GM12878 (cell line): ENCODE data around the gene HIVEP3. TPM values are rescaled to one million over a fixed set of nuclear protein-coding genes. Genes with fewer than 3 reads are reported as not detected.

Experiments used
- ATAC-seq: fragments of 200-7000 bp; cut with Tn5 transposase; 3 replicates; pipeline ENCODE4 v1.9.1; 2020; ENCODE audit warnings: mild to moderate bottlenecking, moderate library complexity
- BruUV-seq: library from RNA; stranded (reverse); fragments of 400-500 nt; replicated peaks from 2 replicates; lab custom pipeline; 2021; lab: Mats Ljungman, UMichigan
- CTCF ChIA-PET: fragments of 300-600 bp; sonication (Branson Sonifier 250); formaldehyde crosslinking; extraction: SDS; loops from one replicate; lab custom pipeline; 2021; ENCODE audit warnings: inconsistent platforms; lab: Yijun Ruan, JAX
- POLR2A ChIA-PET: fragments of 350-600 bp; formaldehyde crosslinking; extraction: SDS; loops from one replicate; lab custom pipeline; 2021; ENCODE audit warnings: inconsistent platforms; lab: Charles Lee
- RAD21 ChIA-PET: fragments of 300-600 bp; sonication (Branson Sonifier 250); formaldehyde crosslinking; loops from one replicate; lab custom pipeline; 2023; ENCODE audit warnings: antibody characterized with exemption; ENCODE audit not compliant: unreplicated experiment; lab: Charles Lee
- SMC1A ChIA-PET: fragments of 300-600 bp; sonication (Branson Sonifier 250); formaldehyde crosslinking; loops from one replicate; lab custom pipeline; 2023; ENCODE audit not compliant: unreplicated experiment, uncharacterized antibody; lab: Charles Lee
- DNase-seq: peaks from one replicate; pipeline ENCODE4 v3.0.0-alpha.2; 2011; ENCODE audit warnings: low read depth, low spot score
- FAIRE-seq: peaks from 3 replicates; lab custom pipeline; 2011; peaks lifted over from hg19 to GRCh38; lab: Jason Lieb, UNC
- H2AFZ ChIP-seq: 2 replicates; pipeline ENCODE4 v1.6.0; 2011; ENCODE audit warnings: low read depth, low read length, control low read depth; ENCODE audit not compliant: control insufficient read depth
- H3K27ac ChIP-seq: 2 replicates; pipeline ENCODE4 v1.5.1; 2011; ENCODE audit warnings: control low read depth; ENCODE audit not compliant: control insufficient read depth, insufficient read depth
- H3K27me3 ChIP-seq, 2 experiments: replicated peaks in 1 of 2; 2 replicates each; pipeline versions ENCODE4 v1.6.0 to v1.6.1; 2011; ENCODE audit warnings: low read length in 1 of 2; ENCODE audit not compliant: control insufficient read depth in 2 of 2, insufficient read depth in 2 of 2
- H3K36me3 ChIP-seq, 2 experiments: 2 replicates each; pipeline ENCODE4 v1.5.1; 2011; ENCODE audit warnings: low read length in 1 of 2; ENCODE audit not compliant: control insufficient read depth in 2 of 2, insufficient read depth in 2 of 2
- H3K4me1 ChIP-seq: 2 replicates; pipeline ENCODE4 v1.6.1; 2011; ENCODE audit warnings: mild to moderate bottlenecking, low read length, moderate library complexity, mixed read lengths; ENCODE audit not compliant: control insufficient read depth, insufficient read depth
- H3K4me2 ChIP-seq: 2 replicates; pipeline ENCODE4 v1.6.0; 2011; ENCODE audit warnings: control low read depth; ENCODE audit not compliant: control insufficient read depth, insufficient read depth
- H3K4me3 ChIP-seq: fragments of 200-600 bp; sonication (generic); 2 replicates; pipeline ENCODE4 v1.5.1; 2016
- H3K79me2 ChIP-seq: 2 replicates; pipeline ENCODE4 v1.6.0; 2011; ENCODE audit warnings: low read length; ENCODE audit not compliant: control insufficient read depth, insufficient read depth
- H3K9ac ChIP-seq: 2 replicates; pipeline ENCODE4 v1.8.0; 2011; ENCODE audit warnings: low read length, control low read depth, mixed read lengths; ENCODE audit not compliant: control insufficient read depth, insufficient read depth
- H3K9me3 ChIP-seq: replicated peaks from 3 replicates; pipeline ENCODE4 v1.5.1; 2011; ENCODE audit warnings: mild to moderate bottlenecking, low read length; ENCODE audit not compliant: control insufficient read depth, insufficient read depth
- H4K20me1 ChIP-seq: 2 replicates; pipeline ENCODE4 v1.6.0; 2011; ENCODE audit not compliant: control insufficient read depth, insufficient read depth
- KLF5 ChIP-seq: fragments of 450-650 bp; IDR thresholded peaks from 2 replicates; pipeline ENCODE4 v1.6.1; 2014; ENCODE audit warnings: mild to moderate bottlenecking; ENCODE audit not compliant: partially characterized antibody
- MEF2A ChIP-seq: IDR thresholded peaks from 2 replicates; pipeline ENCODE4 v1.6.1; 2011; ENCODE audit warnings: low read depth, mild to moderate bottlenecking, low read length, moderate library complexity; ENCODE audit not compliant: insufficient read depth
- NR2C1 ChIP-seq: fragments of 450-650 bp; IDR thresholded peaks from 2 replicates; pipeline ENCODE4 v1.6.1; 2017; ENCODE audit warnings: antibody characterized with exemption, mild to moderate bottlenecking, moderate library complexity
- RAD51 ChIP-seq: fragments of 450-650 bp; IDR thresholded peaks from 2 replicates; pipeline ENCODE4 v1.6.1; 2016; ENCODE audit warnings: moderate library complexity, mild to moderate bottlenecking, inconsistent platforms
- WGBS: methylation state at CpG from one replicate; pipeline ENCODE4 v1.1.6; 2016; ENCODE audit warnings: low lambda C conversion rate; ENCODE audit not compliant: insufficient replicate concordance, insufficient coverage; ENCODE audit errors: missing lambda C conversion rate; 5-methylcytosine and 5-hydroxymethylcytosine counted together
- in situ Hi-C: fragments of 300-500 bp; cut with MboI; formaldehyde crosslinking; loops from 9 replicates; pipeline ENCODE4 v1.14.3; 2018; ENCODE audit warnings: mixed read lengths
- intact Hi-C: fragments of 100-400 bp; cut with micrococcal nuclease; formaldehyde crosslinking; loops from one replicate; pipeline ENCODE4 v1.14.2; 2022; ENCODE audit not compliant: unreplicated experiment
- polyA plus RNA-seq, 11 experiments: library from polyadenylated mRNA; depleted of rRNA in 4 of 11; unstranded in 6 of 11; stranded (reverse) in 5 of 11; fragments of >200 nt; fragmentation: Nextera tagmentation in 4 of 11; fragmentation: Illumina TruSeq in 1 of 11; extraction: Ambion mirVana in 4 of 11; extraction: Trizol in 1 of 11; gene quantifications; 1 replicate in 1 of 11; 2 replicates in 10 of 11; pipeline versions ENCODE4 v1.2.1 to v1.2.3, GENCODE V29; 2011 to 2016; ENCODE audit warnings: inconsistent platforms in 2 of 11, missing spikeins in 2 of 11, low read depth in 1 of 11
- total RNA-seq, 4 experiments: library from RNA; depleted of rRNA in 3 of 4; stranded (reverse); fragments of >200 nt in 3 of 4; fragmentation: Illumina TruSeq in 1 of 4; extraction: Trizol in 1 of 4; gene quantifications; 2 replicates each; pipeline versions ENCODE4 v1.2.1 to v1.2.3, GENCODE V29; 2013 to 2021

The HIVEP3 gene
- total and polyA plus RNA-seq, 10 of the 15 experiments (the other 5 are each of a cell fraction or from before 2014, with no cell fraction given), result 1.8 to 13.6 (median 3.8) TPM

DNA sequence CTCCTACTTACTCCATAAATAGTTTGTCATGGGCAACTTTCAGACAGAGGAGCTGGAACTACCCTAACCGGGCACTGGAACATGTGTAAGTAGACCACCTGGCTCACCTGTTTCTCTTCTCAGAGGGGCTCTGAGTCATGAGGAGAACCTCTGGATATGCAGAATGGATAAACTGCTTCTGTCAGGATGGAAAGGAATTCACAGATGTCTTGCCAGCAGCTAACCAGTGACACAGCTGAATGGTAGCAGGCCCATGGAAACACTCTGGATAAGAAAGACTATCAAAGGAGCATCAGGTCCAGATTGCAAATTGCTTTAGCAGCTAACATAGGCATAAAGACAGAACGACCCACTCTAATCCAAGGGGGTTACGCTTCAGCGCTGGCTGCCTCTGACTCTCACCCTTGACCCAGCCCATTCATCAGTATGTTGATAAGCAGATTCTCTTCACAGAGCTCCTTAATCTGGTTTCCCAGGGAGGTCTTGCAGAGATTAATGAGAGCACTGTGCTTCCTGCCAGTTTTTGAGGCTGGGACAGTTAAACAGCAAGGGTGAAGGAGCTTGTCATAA, 54.2 kb downstream of the HIVEP3 start (continued):
- no peak for TF ChIP-seq KLF5
- TF ChIP-seq RAD51, result no peak

DNA sequence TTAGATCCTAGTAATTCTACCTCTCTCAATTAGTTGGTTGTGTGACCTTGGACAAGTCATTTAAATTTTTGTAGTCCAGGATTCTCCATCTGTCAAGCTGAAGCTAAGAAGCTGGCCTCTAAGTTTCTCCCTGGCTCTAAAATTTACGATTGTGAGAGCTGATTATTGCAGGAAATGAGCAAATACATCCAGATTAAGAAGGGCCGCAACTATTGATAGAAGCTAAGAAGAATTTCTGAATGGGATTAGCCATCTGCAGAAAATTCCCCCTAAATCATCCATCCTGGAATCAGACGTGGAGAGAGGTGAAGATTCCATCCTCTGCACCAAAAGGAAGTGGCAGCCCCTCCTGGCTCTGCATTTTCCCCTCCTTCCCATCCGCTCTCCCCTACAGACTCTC, 55.0 kb downstream of the HIVEP3 start:
- Histone ChIP-seq H3K36me3 (no peaks in the 10 kb centered on the region), H4K20me1 (no peaks in the 10 kb centered on the region), H3K9ac (no peak overlapping the region), H2AFZ (no peak overlapping the region), H3K4me1 (peaks cover 19% of the 10 kb centered on the region), H3K9me3 (no peaks in the 10 kb centered on the region; the same call in 2 of the 3 replicates), H3K79me2 (no peaks in the 10 kb centered on the region), H3K27ac (no peak overlapping the region), H3K4me2 (no peak overlapping the region), H3K4me3 (no peak overlapping the region), H3K27me3 (no peaks in the 10 kb centered on the region; a peak in 1 of 4 replicates)
- no peak for TF ChIP-seq MEF2A
- no peak for TF ChIP-seq NR2C1
- ATAC-seq (no peak), FAIRE-seq (no peak), DNase-seq (no peak)
- SMC1A ChIA-PET, result interaction anchor here (1.0 to 3.2 kb wide), 4 partner anchors 8 to 288 kb away, joined by 3 to 27 read pairs (median 4); no protein-coding TSS in a partner anchor
- intact Hi-C loops, result no loop called here
- CTCF ChIA-PET, result interaction anchor here (1.4 kb wide), 1 partner anchor 310 kb away, joined by 3 read pairs; no protein-coding TSS in a partner anchor
- BruUV-seq, result no TSS peak
- WGBS, result 56% methylated on average over 4 of the region's 4 CpGs
- in situ Hi-C loops, result no loop called here
- RAD21 ChIA-PET, result interaction anchor here (1.5 kb wide), 1 partner anchor 87 kb away, joined by 3 read pairs; no protein-coding TSS in a partner anchor
- POLR2A ChIA-PET, result interaction anchor here (0.6 kb wide), 1 partner anchor 400 kb away, joined by 6 read pairs; no protein-coding TSS in a partner anchor
